ENCODE data around the gene G3BP2.
"Not testable (repeated sequence)": the region's sequence is repeated elsewhere in the genome, so short reads cannot be mapped to it uniquely, and the experiment has no call there.

Gene G3BP2

DNA sequence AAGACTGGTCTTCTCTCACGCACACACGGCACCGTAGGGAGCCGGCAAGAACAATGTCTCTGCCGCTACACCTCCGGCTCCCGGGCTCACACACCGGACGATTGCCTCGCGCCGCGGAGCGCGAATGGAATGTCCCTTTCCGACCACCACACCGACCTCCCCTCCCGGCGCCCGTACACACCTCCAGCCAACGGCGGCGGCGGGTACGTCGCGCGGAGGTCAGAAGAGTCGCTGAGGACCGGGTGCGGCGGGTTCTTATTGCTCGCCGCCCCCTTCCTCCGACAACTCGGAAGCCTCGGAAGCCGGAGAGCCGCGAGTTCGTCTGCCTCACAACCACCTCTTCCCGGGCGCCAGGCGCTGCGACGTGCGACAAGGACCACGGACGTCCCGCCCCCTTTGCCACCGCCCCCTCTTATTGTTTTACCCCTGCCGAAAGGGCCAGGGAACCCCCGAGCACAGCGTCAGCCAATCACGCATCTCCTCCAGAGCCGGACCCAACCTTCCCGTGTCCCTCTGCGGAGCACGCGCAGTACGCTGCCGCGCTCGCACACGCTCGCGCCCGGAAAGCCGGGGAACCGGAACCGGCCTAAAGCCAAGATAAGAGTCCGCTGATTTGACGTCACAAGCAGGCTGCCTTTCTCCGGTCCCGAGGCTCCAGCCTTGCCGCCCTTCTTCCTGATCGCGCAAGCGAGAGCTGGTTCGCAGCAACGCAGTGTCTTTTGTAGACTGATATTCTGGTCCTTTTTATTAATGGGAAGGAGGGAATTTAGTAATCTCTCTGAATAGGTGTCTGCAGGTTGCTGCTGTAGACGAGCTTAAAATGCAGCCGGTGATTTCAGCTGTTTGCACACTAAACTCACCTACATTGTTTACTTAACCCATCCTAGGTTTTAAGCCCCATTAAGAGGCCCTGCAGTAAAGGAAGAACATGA is at the start of gene G3BP2:
TSS of gene G3BP2 (minus strand) at position 385 of the 932 bp plus-strand sequence. CDS start 11,386 bp downstream, outside the sequence.
- peak within 1 kb of the TSS; percentile 93 to 98 for H3K9ac ChIP-seq (ENCODE audit: low read depth in 1 of 2, low read length in 2 of 2)
- no peaks in the 10 kb centered on the region for H3K9me3 ChIP-seq (ENCODE audit: control insufficient read depth in 2 of 2, low read length in 2 of 2)
- no peaks in the 10 kb centered on the region for H3K27me3 ChIP-seq (ENCODE audit: control insufficient read depth in 2 of 2, insufficient read depth in 2 of 2, low read length in 2 of 2)
- no peaks in the 10 kb centered on the region for H3K36me3 ChIP-seq (ENCODE audit: control insufficient read depth in 2 of 2, insufficient read depth in 2 of 2, low read length in 2 of 2)
- H3K4me3 ChIP-seq (ENCODE audit: low read length in 2 of 2): peak within 1 kb of the TSS; percentile 74 to 98
- H3K27ac ChIP-seq (ENCODE audit: low read depth in 2 of 2, low read length in 2 of 2): peak within 1 kb of the TSS; percentile 97 to 99
- peaks cover 19 to 21% of the 10 kb centered on the region in 2 donors for H3K4me1 ChIP-seq (ENCODE audit: control insufficient read depth in 2 of 2, insufficient read depth in 2 of 2, low read length in 2 of 2)

- peaks cover 14 to 17% of the 10 kb centered on the region in 2 donors for H3K4me1 ChIP-seq (ENCODE audit: control insufficient read depth in 2 of 2, insufficient read depth in 2 of 2, low read length in 2 of 2)
- no peak overlapping the region for H3K27ac ChIP-seq (ENCODE audit: low read depth in 2 of 2, low read length in 2 of 2)
- no peak overlapping the region for H3K9ac ChIP-seq (ENCODE audit: low read depth in 1 of 2, low read length in 2 of 2)
- H3K9me3 ChIP-seq (ENCODE audit: control insufficient read depth in 2 of 2, low read length in 2 of 2): no peaks in the 10 kb centered on the region
- H3K36me3 ChIP-seq (ENCODE audit: control insufficient read depth in 2 of 2, insufficient read depth in 2 of 2, low read length in 2 of 2): no peaks in the 10 kb centered on the region
- no peak overlapping the region for H3K4me3 ChIP-seq (ENCODE audit: low read length in 2 of 2)
- H3K27me3 ChIP-seq (ENCODE audit: control insufficient read depth in 2 of 2, insufficient read depth in 2 of 2, low read length in 2 of 2): no peaks in the 10 kb centered on the region
These were observed 49.2 kb upstream of the G3BP2 start for GRCh38 chr4:75722417-75722816.

DNA sequence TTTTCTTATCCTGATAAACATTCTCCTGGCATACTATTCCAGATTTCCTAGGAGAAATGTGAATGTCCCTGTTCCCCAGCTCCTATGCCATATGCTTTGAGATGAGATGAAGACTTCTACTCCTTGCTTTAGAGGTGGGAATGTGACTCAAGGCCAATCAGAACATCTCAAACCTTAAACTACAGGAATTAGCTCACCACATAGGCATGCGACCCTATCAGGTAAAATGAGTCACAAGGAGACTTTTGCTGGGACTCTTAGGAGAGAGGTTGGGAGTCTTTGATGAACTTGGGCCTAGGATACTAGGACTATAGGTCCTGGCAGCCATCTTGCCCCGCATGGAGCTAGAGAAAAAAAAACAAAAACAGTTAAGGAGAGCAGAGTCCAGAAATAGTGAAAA is 45.3 kb upstream of the G3BP2 start:
- Histone ChIP-seq H3K9ac (ENCODE audit: low read depth in 1 of 2, low read length in 2 of 2) (no peak overlapping the region), H3K4me1 (ENCODE audit: control insufficient read depth in 2 of 2, insufficient read depth in 2 of 2, low read length in 2 of 2) (peaks cover 0 to 9% of the 10 kb centered on the region in 2 donors), H3K36me3 (ENCODE audit: control insufficient read depth in 2 of 2, insufficient read depth in 2 of 2, low read length in 2 of 2) (no peaks in the 10 kb centered on the region), H3K9me3 (ENCODE audit: control insufficient read depth in 2 of 2, low read length in 2 of 2) (no peaks in the 10 kb centered on the region), H3K27me3 (ENCODE audit: control insufficient read depth in 2 of 2, insufficient read depth in 2 of 2, low read length in 2 of 2) (no peaks in the 10 kb centered on the region), H3K4me3 (ENCODE audit: low read length in 2 of 2) (no peak overlapping the region), H3K27ac (ENCODE audit: low read depth in 2 of 2, low read length in 2 of 2) (no peak overlapping the region)

DNA sequence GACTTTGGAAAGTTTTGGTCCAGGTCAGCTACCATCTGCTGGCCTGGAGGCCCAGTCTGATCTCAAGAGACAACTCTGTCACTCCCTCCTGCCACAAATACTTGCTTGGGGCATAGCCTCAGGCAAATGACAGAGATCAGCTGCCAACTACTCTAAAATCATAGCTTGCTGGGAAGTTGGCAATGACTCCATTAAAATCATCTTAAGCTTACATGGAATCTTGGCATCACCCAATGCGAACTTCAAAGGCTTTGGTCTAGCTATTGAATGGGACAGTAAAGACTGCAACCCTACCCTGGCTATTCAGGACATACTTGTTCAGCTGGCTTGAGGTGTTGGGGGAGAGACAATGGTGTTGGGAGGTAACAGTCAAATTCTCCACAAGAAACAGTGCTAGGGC is 44.2 kb upstream of the G3BP2 start:
- no peaks in the 10 kb centered on the region for H3K27me3 ChIP-seq (ENCODE audit: control insufficient read depth in 2 of 2, insufficient read depth in 2 of 2, low read length in 2 of 2)
- no peak overlapping the region for H3K4me3 ChIP-seq (ENCODE audit: low read length in 2 of 2)
- no peak overlapping the region for H3K9ac ChIP-seq (ENCODE audit: low read depth in 1 of 2, low read length in 2 of 2)
- H3K36me3 ChIP-seq (ENCODE audit: control insufficient read depth in 2 of 2, insufficient read depth in 2 of 2, low read length in 2 of 2): no peaks in the 10 kb centered on the region
- no peak overlapping the region for H3K27ac ChIP-seq (ENCODE audit: low read depth in 2 of 2, low read length in 2 of 2)
- no peaks in the 10 kb centered on the region for H3K9me3 ChIP-seq (ENCODE audit: control insufficient read depth in 2 of 2, low read length in 2 of 2)
- H3K4me1 ChIP-seq (ENCODE audit: control insufficient read depth in 2 of 2, insufficient read depth in 2 of 2, low read length in 2 of 2): no peaks in the 10 kb centered on the region

DNA sequence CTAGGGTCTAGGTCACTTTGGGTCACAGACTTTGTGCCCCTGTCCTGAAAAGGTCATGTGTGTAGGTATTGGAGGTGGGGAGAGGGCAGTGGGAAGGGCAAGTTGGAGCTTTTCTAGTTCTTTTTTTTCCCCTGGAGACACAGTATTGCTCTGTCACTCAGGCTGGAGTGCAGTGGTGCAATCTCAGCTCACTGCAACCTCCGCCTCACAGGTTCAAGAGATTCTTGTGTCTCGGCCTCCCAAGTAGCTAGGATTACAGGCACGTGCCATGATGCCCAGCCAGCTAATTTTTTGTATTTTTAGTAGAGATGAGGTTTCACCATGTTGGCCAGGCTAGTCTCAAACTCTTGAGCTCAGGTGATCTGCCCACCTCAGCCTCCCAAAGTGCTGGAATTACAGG is 42.8 kb upstream of the G3BP2 start:
- H3K36me3 ChIP-seq (ENCODE audit: control insufficient read depth in 2 of 2, insufficient read depth in 2 of 2, low read length in 2 of 2); H3K27ac ChIP-seq (ENCODE audit: low read depth in 2 of 2, low read length in 2 of 2); H3K9ac ChIP-seq (ENCODE audit: low read depth in 1 of 2, low read length in 2 of 2); H3K27me3 ChIP-seq (ENCODE audit: control insufficient read depth in 2 of 2, insufficient read depth in 2 of 2, low read length in 2 of 2); H3K9me3 ChIP-seq (ENCODE audit: control insufficient read depth in 2 of 2, low read length in 2 of 2); H3K4me1 ChIP-seq (ENCODE audit: control insufficient read depth in 2 of 2, insufficient read depth in 2 of 2, low read length in 2 of 2); H3K4me3 ChIP-seq (ENCODE audit: low read length in 2 of 2): not testable (repeated sequence)

DNA sequence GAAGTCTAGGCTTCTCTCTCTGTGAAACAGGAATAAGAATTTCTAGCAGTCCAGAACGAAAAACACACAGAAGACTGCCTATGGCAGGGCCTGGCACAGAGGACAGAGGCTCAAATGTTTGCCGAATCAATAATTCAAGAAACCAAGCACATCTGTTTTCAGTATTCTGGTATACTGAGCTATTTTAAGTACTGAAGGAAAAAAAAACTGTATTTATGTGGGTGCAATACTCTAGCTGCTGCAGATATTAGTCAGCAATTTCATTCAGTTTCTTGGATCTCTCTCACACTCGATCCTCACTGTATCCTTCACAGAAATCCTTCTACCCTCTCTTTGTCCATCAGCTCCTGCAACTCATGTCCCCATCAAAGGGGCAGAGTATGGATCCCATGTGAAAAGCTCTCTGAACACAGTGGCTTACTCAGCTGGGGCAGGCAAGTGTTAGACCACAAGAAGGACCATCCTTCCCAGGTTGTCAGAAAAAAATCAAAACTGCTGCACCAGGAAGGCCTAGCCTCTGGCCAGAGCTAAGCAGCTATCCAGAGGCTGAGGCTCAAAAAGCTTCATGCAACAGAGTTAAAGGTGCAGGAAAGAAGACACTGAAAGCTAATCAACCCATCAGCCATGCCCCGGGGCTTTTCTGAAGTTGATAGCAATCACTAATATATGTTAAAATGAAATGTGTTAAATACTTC is 42.0 kb upstream of the G3BP2 start:
- Histone ChIP-seq H3K9ac (ENCODE audit: low read depth in 1 of 2, low read length in 2 of 2) (no peak overlapping the region), H3K36me3 (ENCODE audit: control insufficient read depth in 2 of 2, insufficient read depth in 2 of 2, low read length in 2 of 2) (no peaks in the 10 kb centered on the region), H3K27ac (ENCODE audit: low read depth in 2 of 2, low read length in 2 of 2) (no peak overlapping the region), H3K27me3 (ENCODE audit: control insufficient read depth in 2 of 2, insufficient read depth in 2 of 2, low read length in 2 of 2) (no peaks in the 10 kb centered on the region), H3K4me1 (ENCODE audit: control insufficient read depth in 2 of 2, insufficient read depth in 2 of 2, low read length in 2 of 2) (no peaks in the 10 kb centered on the region), H3K9me3 (ENCODE audit: control insufficient read depth in 2 of 2, low read length in 2 of 2) (no peaks in the 10 kb centered on the region), H3K4me3 (ENCODE audit: low read length in 2 of 2) (no peak overlapping the region)

DNA sequence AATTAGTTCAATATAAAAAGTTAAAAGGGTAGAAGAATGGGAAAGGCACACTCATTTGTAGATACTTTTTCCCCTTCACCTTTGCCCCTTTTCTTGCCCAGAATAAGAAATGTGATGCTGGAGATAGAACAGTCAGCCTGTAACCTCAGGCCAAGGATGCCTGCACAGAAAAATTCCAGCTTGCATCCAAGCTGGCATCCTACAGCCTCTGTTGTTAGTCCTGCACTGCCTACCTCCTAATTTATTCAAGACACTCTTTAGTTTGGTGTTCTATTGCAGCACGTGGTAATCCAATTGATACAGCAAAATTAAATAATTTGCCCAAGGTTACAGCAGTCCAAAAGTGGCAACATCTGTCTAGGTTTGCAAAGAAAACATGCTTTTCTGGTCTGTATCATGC is 41.5 kb upstream of the G3BP2 start:
- no peaks in the 10 kb centered on the region for H3K36me3 ChIP-seq (ENCODE audit: control insufficient read depth in 2 of 2, insufficient read depth in 2 of 2, low read length in 2 of 2)
- no peaks in the 10 kb centered on the region for H3K27me3 ChIP-seq (ENCODE audit: control insufficient read depth in 2 of 2, insufficient read depth in 2 of 2, low read length in 2 of 2)
- H3K9ac ChIP-seq (ENCODE audit: low read depth in 1 of 2, low read length in 2 of 2): no peak overlapping the region
- no peak overlapping the region for H3K27ac ChIP-seq (ENCODE audit: low read depth in 2 of 2, low read length in 2 of 2)
- no peak overlapping the region for H3K4me3 ChIP-seq (ENCODE audit: low read length in 2 of 2)
- no peaks in the 10 kb centered on the region for H3K9me3 ChIP-seq (ENCODE audit: control insufficient read depth in 2 of 2, low read length in 2 of 2)
- no peaks in the 10 kb centered on the region for H3K4me1 ChIP-seq (ENCODE audit: control insufficient read depth in 2 of 2, insufficient read depth in 2 of 2, low read length in 2 of 2)

GRCh38 chr4:75714011-75714410 is 40.8 kb upstream of the G3BP2 start:
- H3K4me3 ChIP-seq (ENCODE audit: low read length in 2 of 2): no peak overlapping the region
- H3K9me3 ChIP-seq (ENCODE audit: control insufficient read depth in 2 of 2, low read length in 2 of 2): no peaks in the 10 kb centered on the region
- H3K4me1 ChIP-seq (ENCODE audit: control insufficient read depth in 2 of 2, insufficient read depth in 2 of 2, low read length in 2 of 2): no peaks in the 10 kb centered on the region
- H3K27ac ChIP-seq (ENCODE audit: low read depth in 2 of 2, low read length in 2 of 2): no peak overlapping the region
- H3K27me3 ChIP-seq (ENCODE audit: control insufficient read depth in 2 of 2, insufficient read depth in 2 of 2, low read length in 2 of 2): no peaks in the 10 kb centered on the region
- no peak overlapping the region for H3K9ac ChIP-seq (ENCODE audit: low read depth in 1 of 2, low read length in 2 of 2)
- H3K36me3 ChIP-seq (ENCODE audit: control insufficient read depth in 2 of 2, insufficient read depth in 2 of 2, low read length in 2 of 2): no peaks in the 10 kb centered on the region

DNA sequence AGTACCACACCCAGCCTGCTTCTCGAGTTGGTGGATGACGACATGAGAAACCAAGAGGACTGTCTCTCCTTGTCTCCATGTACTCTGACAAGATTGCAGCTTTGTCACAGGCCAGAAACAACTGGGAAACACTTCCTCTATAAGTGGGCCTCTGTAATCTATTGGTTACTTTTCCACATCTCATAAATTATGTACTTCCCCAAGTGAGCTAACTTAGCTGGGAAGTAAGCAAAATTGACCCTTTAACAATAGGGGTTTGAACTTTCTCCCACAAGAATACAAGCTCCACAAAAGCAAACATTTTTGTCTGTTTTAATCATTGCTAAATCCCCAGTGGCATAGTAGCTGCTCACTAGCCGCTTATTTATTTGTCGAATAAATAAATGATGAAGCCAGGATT is 37.0 kb upstream of the G3BP2 start:
- Histone ChIP-seq H3K4me3 (ENCODE audit: low read length in 2 of 2) (no peak overlapping the region), H3K27me3 (ENCODE audit: control insufficient read depth in 2 of 2, insufficient read depth in 2 of 2, low read length in 2 of 2) (no peaks in the 10 kb centered on the region), H3K9me3 (ENCODE audit: control insufficient read depth in 2 of 2, low read length in 2 of 2) (no peaks in the 10 kb centered on the region), H3K36me3 (ENCODE audit: control insufficient read depth in 2 of 2, insufficient read depth in 2 of 2, low read length in 2 of 2) (no peaks in the 10 kb centered on the region), H3K9ac (ENCODE audit: low read depth in 1 of 2, low read length in 2 of 2) (no peak overlapping the region), H3K27ac (ENCODE audit: low read depth in 2 of 2, low read length in 2 of 2) (no peak overlapping the region), H3K4me1 (ENCODE audit: control insufficient read depth in 2 of 2, insufficient read depth in 2 of 2, low read length in 2 of 2) (peaks cover 0 to 7% of the 10 kb centered on the region in 2 donors)

DNA sequence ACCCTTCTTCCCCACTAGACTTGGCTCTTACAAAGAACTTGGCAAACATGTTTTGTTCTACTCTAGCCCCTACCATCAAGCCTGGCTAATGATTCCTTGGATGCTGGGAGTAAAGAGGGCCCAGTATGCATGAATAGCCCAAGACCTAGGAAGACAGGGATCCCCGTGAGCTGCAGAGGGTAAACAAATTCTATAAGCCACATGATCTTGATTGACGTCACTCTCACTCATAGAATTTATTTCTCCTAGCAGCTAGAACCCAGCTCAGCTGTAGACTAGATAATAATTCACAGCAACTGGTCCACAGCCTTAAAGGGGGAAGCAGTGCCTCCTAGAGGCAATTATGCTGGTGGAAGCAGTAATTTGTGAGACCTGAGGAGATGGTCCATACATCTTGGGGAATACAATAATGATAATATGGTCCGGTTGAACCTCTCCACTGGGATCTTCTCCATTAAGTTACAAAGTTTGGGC is 35.0 kb upstream of the G3BP2 start:
- H3K27ac ChIP-seq (ENCODE audit: low read depth in 2 of 2, low read length in 2 of 2): peak overlapping the region in 1 of 2 donors; percentile 23
- H3K27me3 ChIP-seq (ENCODE audit: control insufficient read depth in 2 of 2, insufficient read depth in 2 of 2, low read length in 2 of 2): no peaks in the 10 kb centered on the region
- no peak overlapping the region for H3K4me3 ChIP-seq (ENCODE audit: low read length in 2 of 2)
- no peaks in the 10 kb centered on the region for H3K9me3 ChIP-seq (ENCODE audit: control insufficient read depth in 2 of 2, low read length in 2 of 2)
- H3K9ac ChIP-seq (ENCODE audit: low read depth in 1 of 2, low read length in 2 of 2): no peak overlapping the region
- H3K36me3 ChIP-seq (ENCODE audit: control insufficient read depth in 2 of 2, insufficient read depth in 2 of 2, low read length in 2 of 2): no peaks in the 10 kb centered on the region
- peaks cover 3 to 11% of the 10 kb centered on the region in 2 donors for H3K4me1 ChIP-seq (ENCODE audit: control insufficient read depth in 2 of 2, insufficient read depth in 2 of 2, low read length in 2 of 2)
